Measurements from ENCODE around the gene LITAF. TPM values are rescaled to one million over a fixed set of nuclear protein-coding genes. Genes with fewer than 3 reads are reported as not detected.
"Not testable (repeated sequence)": the region's sequence is repeated elsewhere in the genome, so short reads cannot be mapped to it uniquely, and the experiment has no call there.

Gene LITAF
- polyA plus RNA-seq, 1 donor = 43.0 TPM

- no peak for DNase-seq
- WGBS (ENCODE audit: insufficient coverage, low lambda C conversion rate) = no CpG with 5 or more reads among the region's 6 CpGs
- Histone ChIP-seq H3K4me3 (ENCODE audit: low read length) (no peak overlapping the region), H3K9me3 (ENCODE audit: control insufficient read depth, low read depth, low read length) (no peaks in the 10 kb centered on the region), H3K27me3 (ENCODE audit: control insufficient read depth, insufficient read depth, low read length) (no peaks in the 10 kb centered on the region), H3K4me1 (ENCODE audit: control insufficient read depth, insufficient read depth, low read length) (peaks cover 18% of the 10 kb centered on the region), H3K36me3 (ENCODE audit: control insufficient read depth, insufficient read depth, low read length) (no peaks in the 10 kb centered on the region), H3K27ac (ENCODE audit: low read length) (no peak overlapping the region)
These were observed 23.9 kb upstream of the LITAF start for GRCh38 chr16:11610580-11610979.

- 88% methylated on average over 3 of the region's 9 CpGs for WGBS (ENCODE audit: insufficient coverage, low lambda C conversion rate)
- Histone ChIP-seq H3K27ac (ENCODE audit: low read length) (no peak overlapping the region), H3K36me3 (ENCODE audit: control insufficient read depth, insufficient read depth, low read length) (no peaks in the 10 kb centered on the region)
These were observed 23.4 kb upstream of the LITAF start for GRCh38 chr16:11610121-11610505.

GRCh38 chr16:11609474-11610120 is 22.9 kb upstream of the LITAF start:
- H3K4me1 ChIP-seq (ENCODE audit: control insufficient read depth, insufficient read depth, low read length) = peaks cover 18% of the 10 kb centered on the region
- no peak overlapping the region for H3K4me3 ChIP-seq (ENCODE audit: low read length)
- no peaks in the 10 kb centered on the region for H3K9me3 ChIP-seq (ENCODE audit: control insufficient read depth, low read depth, low read length)
- no peaks in the 10 kb centered on the region for H3K27me3 ChIP-seq (ENCODE audit: control insufficient read depth, insufficient read depth, low read length)
- no peaks in the 10 kb centered on the region for H3K36me3 ChIP-seq (ENCODE audit: control insufficient read depth, insufficient read depth, low read length)
- no CpG with 5 or more reads among the region's 14 CpGs for WGBS (ENCODE audit: insufficient coverage, low lambda C conversion rate)
- no peak for DNase-seq
- H3K27ac ChIP-seq (ENCODE audit: low read length) = no peak overlapping the region

More at GRCh38 chr16:11610121-11610505, 23.4 kb upstream of the LITAF start:
- no peaks in the 10 kb centered on the region for H3K9me3 ChIP-seq (ENCODE audit: control insufficient read depth, low read depth, low read length)
- DNase-seq = no peak
- peaks cover 18% of the 10 kb centered on the region for H3K4me1 ChIP-seq (ENCODE audit: control insufficient read depth, insufficient read depth, low read length)
- no peak overlapping the region for H3K4me3 ChIP-seq (ENCODE audit: low read length)
- H3K27me3 ChIP-seq (ENCODE audit: control insufficient read depth, insufficient read depth, low read length) = no peaks in the 10 kb centered on the region

- H3K9me3 ChIP-seq (ENCODE audit: control insufficient read depth, low read depth, low read length) = no peaks in the 10 kb centered on the region
- H3K27me3 ChIP-seq (ENCODE audit: control insufficient read depth, insufficient read depth, low read length) = peaks cover 4% of the 10 kb centered on the region
- no peak overlapping the region for H3K4me3 ChIP-seq (ENCODE audit: low read length)
- H3K4me1 ChIP-seq (ENCODE audit: control insufficient read depth, insufficient read depth, low read length) = no peaks in the 10 kb centered on the region
- no peak for DNase-seq
- 100% methylated on average over 1 of the region's 5 CpGs for WGBS (ENCODE audit: insufficient coverage, low lambda C conversion rate)
- no peaks in the 10 kb centered on the region for H3K36me3 ChIP-seq (ENCODE audit: control insufficient read depth, insufficient read depth, low read length)
- no peak overlapping the region for H3K27ac ChIP-seq (ENCODE audit: low read length)
These were observed 19.2 kb upstream of the LITAF start for GRCh38 chr16:11605891-11606290.

- no CpG with 5 or more reads among the region's 8 CpGs for WGBS (ENCODE audit: insufficient coverage, low lambda C conversion rate)
- no peak overlapping the region for H3K27ac ChIP-seq (ENCODE audit: low read length)
- no peak overlapping the region for H3K4me3 ChIP-seq (ENCODE audit: low read length)
- DNase-seq = no peak
- H3K36me3 ChIP-seq (ENCODE audit: control insufficient read depth, insufficient read depth, low read length) = no peaks in the 10 kb centered on the region
- no peaks in the 10 kb centered on the region for H3K9me3 ChIP-seq (ENCODE audit: control insufficient read depth, low read depth, low read length)
- no peaks in the 10 kb centered on the region for H3K4me1 ChIP-seq (ENCODE audit: control insufficient read depth, insufficient read depth, low read length)
- H3K27me3 ChIP-seq (ENCODE audit: control insufficient read depth, insufficient read depth, low read length) = peaks cover 4% of the 10 kb centered on the region
These were observed 18.8 kb upstream of the LITAF start for GRCh38 chr16:11605564-11605886.

- no peak overlapping the region for H3K4me3 ChIP-seq (ENCODE audit: low read length)
- no peaks in the 10 kb centered on the region for H3K9me3 ChIP-seq (ENCODE audit: control insufficient read depth, low read depth, low read length)
- WGBS (ENCODE audit: insufficient coverage, low lambda C conversion rate) = 80% methylated on average over 2 of the region's 21 CpGs
- H3K27me3 ChIP-seq (ENCODE audit: control insufficient read depth, insufficient read depth, low read length) = peaks cover 4% of the 10 kb centered on the region
- no peaks in the 10 kb centered on the region for H3K4me1 ChIP-seq (ENCODE audit: control insufficient read depth, insufficient read depth, low read length)
- DNase-seq = peak in 1 of 2 donors; percentile 39
- H3K36me3 ChIP-seq (ENCODE audit: control insufficient read depth, insufficient read depth, low read length) = no peaks in the 10 kb centered on the region
- no peak overlapping the region for H3K27ac ChIP-seq (ENCODE audit: low read length)
These were observed 18.3 kb upstream of the LITAF start for GRCh38 chr16:11604783-11605563.

GRCh38 chr16:11604296-11604695 is 17.6 kb upstream of the LITAF start:
- WGBS (ENCODE audit: insufficient coverage, low lambda C conversion rate) = no CpG with 5 or more reads among the region's 4 CpGs
- not testable (repeated sequence) for H3K9me3 ChIP-seq (ENCODE audit: control insufficient read depth, low read depth, low read length); DNase-seq; H3K27ac ChIP-seq (ENCODE audit: low read length); H3K27me3 ChIP-seq (ENCODE audit: control insufficient read depth, insufficient read depth, low read length); H3K4me3 ChIP-seq (ENCODE audit: low read length); H3K4me1 ChIP-seq (ENCODE audit: control insufficient read depth, insufficient read depth, low read length); H3K36me3 ChIP-seq (ENCODE audit: control insufficient read depth, insufficient read depth, low read length)

GRCh38 chr16:11603331-11603750 is 16.6 kb upstream of the LITAF start:
- Histone ChIP-seq H3K4me1 (ENCODE audit: control insufficient read depth, insufficient read depth, low read length) (peaks cover 2% of the 10 kb centered on the region), H3K27me3 (ENCODE audit: control insufficient read depth, insufficient read depth, low read length) (peaks cover 4% of the 10 kb centered on the region), H3K27ac (ENCODE audit: low read length) (no peak overlapping the region), H3K4me3 (ENCODE audit: low read length) (no peak overlapping the region), H3K36me3 (ENCODE audit: control insufficient read depth, insufficient read depth, low read length) (no peaks in the 10 kb centered on the region), H3K9me3 (ENCODE audit: control insufficient read depth, low read depth, low read length) (no peaks in the 10 kb centered on the region)
- no CpG with 5 or more reads among the region's 12 CpGs for WGBS (ENCODE audit: insufficient coverage, low lambda C conversion rate)
- DNase-seq = no peak

- peak in 1 of 2 donors; percentile 15 for DNase-seq
- no CpG with 5 or more reads among the region's 7 CpGs for WGBS (ENCODE audit: insufficient coverage, low lambda C conversion rate)
These were observed 15.6 kb upstream of the LITAF start for GRCh38 chr16:11602321-11602720.

GRCh38 chr16:11601911-11602310 is 15.2 kb upstream of the LITAF start:
- H3K27ac ChIP-seq (ENCODE audit: low read length) = no peak overlapping the region
- H3K4me3 ChIP-seq (ENCODE audit: low read length) = no peak overlapping the region
- H3K36me3 ChIP-seq (ENCODE audit: control insufficient read depth, insufficient read depth, low read length) = no peaks in the 10 kb centered on the region
- no CpG with 5 or more reads among the region's 8 CpGs for WGBS (ENCODE audit: insufficient coverage, low lambda C conversion rate)
- peaks cover 4% of the 10 kb centered on the region for H3K27me3 ChIP-seq (ENCODE audit: control insufficient read depth, insufficient read depth, low read length)
- no peak for DNase-seq
- H3K4me1 ChIP-seq (ENCODE audit: control insufficient read depth, insufficient read depth, low read length) = peaks cover 13% of the 10 kb centered on the region
- no peaks in the 10 kb centered on the region for H3K9me3 ChIP-seq (ENCODE audit: control insufficient read depth, low read depth, low read length)

More at GRCh38 chr16:11602321-11602720, 15.6 kb upstream of the LITAF start:
- Histone ChIP-seq H3K4me1 (ENCODE audit: control insufficient read depth, insufficient read depth, low read length) (peaks cover 9% of the 10 kb centered on the region), H3K36me3 (ENCODE audit: control insufficient read depth, insufficient read depth, low read length) (no peaks in the 10 kb centered on the region), H3K27me3 (ENCODE audit: control insufficient read depth, insufficient read depth, low read length) (peaks cover 4% of the 10 kb centered on the region), H3K27ac (ENCODE audit: low read length) (no peak overlapping the region), H3K9me3 (ENCODE audit: control insufficient read depth, low read depth, low read length) (no peaks in the 10 kb centered on the region), H3K4me3 (ENCODE audit: low read length) (no peak overlapping the region)

Measured in large intestine (tissue), 3 donors.